Activated CD8-positive, alpha-beta memory T cell treated with anti-CD3 and anti-CD28 coated beads for 4 hours (primary cell): Measurements from ENCODE around the gene ALK.

ENCODE experiments used
- DNase-seq, 2 donors: peaks; one replicate each; pipeline ENCODE4 v3.0.0-alpha.2; 2020; ENCODE audit warnings: low read depth in 2 of 2

Gene ALK

DNA sequence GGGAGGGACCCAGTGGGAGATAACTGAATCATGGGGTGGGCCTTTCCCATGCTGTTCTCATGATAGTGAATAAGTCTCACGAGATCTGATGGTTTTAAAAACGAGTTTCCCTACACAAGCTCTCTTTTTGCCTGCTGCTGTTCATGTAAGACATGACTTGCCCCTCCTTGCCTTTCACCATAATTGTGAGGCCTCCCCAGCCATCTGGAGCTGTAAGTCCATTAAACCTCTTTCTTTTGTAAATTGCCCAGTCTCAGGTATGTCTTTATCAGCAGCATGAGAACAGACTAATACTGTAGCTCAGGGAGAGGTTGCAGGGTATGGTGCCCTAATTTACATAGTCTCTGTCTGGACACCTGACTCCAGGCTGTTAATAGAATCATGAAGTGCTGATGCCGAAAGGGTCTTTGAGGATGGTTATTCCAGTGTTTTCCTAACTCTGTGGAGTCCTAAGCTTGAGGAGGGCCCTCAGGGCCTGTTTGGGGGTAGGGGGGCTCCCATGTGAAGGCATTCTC, 343.2 kb downstream of the ALK start:
- no peak for DNase-seq

DNA sequence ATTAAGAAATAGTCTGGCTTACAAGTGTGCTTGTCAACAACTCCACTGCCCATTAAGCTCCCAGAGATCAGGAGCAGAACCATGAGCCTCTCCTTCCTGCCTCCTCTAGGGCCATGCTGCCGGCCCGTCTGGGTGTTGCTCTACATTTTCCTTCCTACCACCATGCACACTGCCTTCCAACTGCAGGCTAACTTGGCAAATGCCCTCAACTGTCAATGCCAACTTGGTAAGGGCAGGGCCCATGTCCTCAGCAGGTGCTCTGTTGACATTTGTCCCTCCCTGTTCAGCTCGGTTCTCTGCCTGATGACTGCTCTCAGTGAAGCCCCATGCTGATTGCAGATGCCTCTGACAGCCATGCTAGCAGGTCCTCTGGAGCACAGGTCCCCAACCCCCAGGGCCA, 345.2 kb downstream of the ALK start:
- no peak for DNase-seq

DNA sequence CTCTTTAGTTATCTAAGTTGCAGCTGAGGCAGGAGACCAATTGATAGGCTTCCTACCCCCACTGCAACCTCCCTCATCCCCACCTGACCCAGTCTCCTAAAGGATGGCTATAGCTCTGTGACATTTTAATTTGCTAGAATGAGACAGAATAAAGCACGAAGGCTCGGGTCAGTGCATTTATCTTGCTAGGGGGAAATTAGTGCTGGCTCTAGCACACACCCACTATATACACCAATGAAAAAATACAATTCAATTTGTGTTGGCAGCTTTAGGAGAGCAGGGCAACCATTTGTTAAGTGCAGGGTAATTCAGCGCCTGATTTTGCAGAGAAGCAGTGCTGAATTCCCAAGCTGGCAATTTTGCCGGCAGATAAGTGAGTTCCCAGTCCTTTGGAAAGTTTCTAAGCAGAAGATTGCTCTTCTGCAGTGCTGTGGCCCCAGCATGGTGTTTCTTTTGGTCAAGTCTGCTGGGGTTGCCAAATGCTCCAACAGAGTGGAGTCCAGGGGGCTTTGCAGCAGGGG, 346.0 kb downstream of the ALK start:
- no peak for DNase-seq

DNA sequence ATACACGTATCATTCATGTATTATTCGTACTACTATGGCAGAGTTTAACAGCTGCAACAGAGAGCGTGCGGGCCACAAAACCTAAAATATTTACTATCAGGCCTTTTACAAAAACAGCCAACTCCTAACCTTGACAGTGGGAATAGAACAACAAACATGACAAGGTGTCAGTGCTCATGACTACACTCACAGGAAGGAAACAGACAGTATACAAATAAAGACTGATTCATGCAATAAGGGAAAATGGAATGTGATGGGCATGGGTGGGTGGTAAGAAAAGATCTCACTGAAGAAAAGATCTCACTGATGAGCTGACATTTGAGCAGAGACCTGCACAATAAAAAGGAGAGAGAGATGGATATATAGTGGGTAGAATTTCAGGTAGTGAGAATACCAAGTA, 347.8 kb downstream of the ALK start:
- DNase-seq = no peak

DNA sequence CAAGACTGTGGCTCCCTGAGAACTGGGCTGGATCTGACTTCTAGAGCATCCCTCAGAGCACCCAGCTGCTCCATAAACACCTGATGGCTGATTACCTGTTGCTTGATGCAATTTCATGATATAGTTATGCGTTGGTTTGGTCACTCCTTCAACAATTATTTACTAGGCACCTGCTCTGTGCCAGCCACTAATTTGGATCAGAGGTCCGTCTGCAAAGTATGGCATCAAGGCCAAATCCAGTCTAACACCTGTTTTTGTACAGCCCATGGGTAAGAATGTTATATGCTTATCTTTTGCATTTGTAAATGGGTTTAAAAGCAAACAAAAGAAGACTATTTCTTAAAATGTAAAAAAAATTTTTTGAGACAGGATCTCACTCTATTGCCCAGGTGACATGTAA, 348.2 kb downstream of the ALK start:
- DNase-seq = no peak

DNA sequence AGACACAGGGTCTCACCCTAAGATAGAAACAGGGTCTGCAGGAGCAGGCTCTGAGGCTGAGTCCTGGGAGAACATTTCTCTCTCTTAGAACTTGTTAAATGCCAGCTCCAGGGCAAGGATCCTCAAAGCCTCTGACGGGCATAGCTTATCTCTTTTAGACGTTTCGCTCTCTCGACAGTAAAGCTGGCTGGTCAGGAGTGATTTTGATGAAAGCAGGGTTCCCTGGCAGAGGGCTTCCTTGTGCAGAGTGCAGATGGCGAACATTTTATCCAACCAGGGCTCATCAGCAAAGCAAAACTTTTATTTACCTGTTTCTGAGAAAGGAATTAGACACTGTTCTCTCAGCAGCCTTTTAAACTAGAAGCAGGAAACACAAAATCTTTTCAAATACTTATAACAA, 350.8 kb downstream of the ALK start:
- DNase-seq = no peak

DNA sequence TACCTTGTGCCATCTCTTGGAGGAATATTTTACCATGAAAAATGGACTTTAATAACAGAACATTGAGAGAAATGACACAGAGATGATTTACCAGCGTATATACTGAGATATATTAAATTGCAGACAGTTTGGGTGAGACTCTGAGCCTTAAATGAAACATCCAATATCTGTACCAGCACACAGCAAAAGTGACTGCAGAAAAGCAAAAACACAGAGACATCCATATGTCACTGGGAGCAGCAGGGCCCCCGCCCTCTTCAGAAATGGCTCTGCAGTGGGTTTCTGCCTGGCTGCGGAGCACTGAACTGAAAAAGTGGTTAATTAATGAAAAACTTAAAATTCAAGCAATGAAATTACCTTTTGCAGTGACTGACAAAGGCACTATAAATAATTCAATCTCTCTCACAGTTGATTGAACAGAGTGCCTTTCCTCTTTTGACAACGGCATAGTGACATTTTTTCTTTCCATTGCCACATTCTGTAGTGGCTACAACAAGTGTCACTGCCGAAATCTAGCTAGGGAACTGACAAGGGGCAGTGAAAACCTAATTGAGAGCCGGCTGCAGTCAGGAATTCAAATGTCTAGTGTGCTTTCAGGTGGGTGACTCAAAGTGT, 353.4 kb downstream of the ALK start:
- DNase-seq = no peak

DNA sequence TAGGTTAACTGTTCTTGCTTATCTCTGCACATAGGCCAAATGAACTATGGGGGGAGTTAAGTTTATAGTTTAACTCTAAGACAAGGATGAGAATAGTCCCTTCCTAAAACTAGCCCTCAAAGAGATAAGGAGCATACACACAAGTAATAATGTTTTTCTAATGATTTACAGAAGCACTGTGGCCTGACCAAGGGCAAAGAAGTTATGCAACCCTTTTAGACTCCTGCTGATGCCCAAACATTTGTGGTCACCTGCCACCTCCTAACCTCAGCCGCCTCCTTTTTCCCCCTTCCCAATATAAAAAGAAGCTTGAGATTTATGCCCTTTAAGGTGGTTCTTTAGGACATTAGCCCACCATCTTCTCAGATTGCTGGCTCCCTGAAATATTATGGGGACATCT, 357.7 kb downstream of the ALK start:
- no peak for DNase-seq

DNA sequence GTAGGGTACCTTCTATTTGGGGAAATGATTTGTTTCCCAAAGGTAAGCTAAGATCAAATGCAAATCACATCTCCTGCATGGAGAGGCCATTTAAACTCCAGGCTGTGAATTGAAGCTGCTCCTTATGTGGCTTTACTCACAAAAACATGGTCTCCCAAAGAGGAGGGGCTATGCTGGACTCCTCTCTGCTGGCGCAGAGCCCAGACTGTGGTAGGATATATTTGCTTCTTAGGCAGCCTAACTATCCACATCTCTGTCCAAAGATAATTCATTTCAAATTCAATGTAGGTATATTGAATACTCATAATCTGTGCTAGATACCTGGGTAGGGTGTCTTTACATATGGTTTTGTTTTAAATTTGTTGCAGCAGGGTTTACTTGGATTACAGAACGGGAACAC, 358.5 kb downstream of the ALK start:
- no peak for DNase-seq

DNA sequence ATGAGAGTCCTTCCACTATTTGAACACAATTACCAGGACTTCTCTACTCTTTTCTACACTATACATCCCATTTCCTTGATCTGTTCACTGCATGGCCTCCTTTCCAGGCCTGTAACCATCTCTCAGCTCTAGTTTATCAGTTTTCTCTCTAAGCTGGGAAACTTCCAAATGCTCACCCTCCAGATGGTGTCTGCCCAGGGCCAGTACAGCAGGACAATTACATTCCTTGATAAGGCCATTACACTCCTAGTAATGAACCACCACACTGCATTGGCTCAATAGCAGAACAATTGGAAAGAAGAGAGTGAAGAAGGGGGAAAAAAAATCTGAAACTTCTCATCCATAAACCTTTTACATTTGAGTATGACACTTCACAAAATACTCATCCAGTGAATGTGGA, 359.1 kb downstream of the ALK start:
- no peak for DNase-seq

DNA sequence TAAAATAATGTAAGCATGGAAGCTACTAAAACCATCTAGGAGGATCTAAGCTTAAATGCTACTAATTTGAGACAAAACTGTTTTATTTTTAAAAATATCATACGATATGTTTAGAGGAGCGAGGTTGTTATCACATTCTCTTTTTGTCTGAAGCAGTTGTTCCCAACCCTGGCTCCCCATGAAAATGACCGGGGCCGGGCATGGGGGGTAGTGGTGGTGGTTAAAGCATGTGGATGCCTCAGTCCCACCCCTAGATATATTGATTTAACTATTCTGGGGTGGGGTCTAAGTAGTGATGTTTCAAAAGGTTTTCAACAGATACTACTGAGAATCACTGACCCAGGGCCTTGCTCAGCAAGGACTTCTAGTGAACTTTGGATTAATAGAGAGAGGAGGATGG, 359.8 kb downstream of the ALK start:
- DNase-seq = no peak

DNA sequence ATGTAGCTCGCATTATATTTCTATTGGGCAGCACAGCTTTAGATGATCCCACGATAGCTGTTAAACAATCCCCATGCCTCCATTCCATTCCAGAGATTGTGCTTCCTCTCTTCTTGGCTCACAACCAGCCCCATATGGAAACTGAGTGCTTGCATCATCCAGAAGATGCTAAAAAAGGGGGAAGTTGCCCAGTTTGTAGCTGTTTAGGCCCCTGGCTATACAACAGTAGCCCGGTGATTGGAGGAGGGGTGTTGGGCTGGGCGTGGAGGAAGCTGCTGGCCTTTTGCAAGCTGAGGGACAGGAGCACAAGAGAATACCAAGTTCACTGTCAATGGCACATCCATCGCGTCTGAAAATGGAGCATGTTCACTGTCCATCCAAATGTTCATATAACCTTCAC, 360.2 kb downstream of the ALK start:
- DNase-seq = no peak

DNA sequence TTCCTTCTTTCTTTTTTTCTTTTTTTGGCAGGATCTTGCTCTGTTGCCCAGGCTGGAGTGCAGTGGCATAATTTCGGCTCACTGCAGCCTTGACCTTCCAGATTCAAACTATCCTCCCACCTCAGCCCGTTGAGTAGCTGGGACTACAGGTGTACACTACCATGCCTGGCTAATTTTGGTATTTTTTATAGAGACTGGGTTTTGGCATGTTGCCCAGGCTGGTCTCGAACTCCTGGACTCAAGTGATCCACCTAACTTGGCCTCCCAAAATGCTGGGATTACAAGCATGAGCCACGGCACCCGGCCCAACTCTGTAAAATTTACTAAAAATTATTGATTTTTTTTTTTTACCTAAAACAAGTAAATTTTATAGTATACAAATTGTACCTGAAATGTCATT, 360.8 kb downstream of the ALK start:
- no peak for DNase-seq

DNA sequence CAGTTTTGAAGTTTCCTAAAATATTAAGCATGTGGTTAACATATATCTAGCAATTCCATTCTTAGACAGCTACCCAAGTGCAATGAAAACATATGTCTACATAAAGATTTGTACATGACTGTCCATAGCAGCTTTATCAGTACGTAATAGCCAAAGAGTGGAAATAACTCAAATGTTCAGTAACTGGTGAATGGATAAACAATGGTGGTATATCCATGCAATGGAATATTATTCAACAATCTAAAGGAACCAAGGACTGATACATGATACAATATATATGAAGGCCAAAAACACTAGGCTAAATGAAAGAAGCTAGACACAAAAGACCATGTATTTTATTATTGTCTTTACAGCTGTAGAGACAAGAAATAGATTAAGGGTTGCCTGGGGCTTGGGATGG, 361.4 kb downstream of the ALK start:
- no peak for DNase-seq

DNA sequence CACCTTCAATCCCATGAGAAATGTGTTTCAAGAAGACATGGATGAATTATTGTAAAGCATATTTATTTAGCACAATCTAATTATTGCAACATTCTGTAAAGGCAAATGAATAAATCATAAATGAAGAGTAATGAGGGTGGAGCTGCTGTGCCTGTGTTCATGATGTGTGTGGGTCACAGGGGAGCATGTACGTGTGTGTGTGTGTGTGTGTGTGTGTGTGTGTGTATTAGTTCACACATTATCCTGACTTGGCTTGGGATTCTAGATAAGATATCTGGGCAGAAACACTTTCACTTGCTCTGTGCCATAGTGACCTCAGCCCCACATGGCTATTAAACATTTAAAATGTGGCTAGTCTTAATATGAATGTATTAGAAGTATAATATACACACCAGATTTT, 361.8 kb downstream of the ALK start:
- DNase-seq = no peak

DNA sequence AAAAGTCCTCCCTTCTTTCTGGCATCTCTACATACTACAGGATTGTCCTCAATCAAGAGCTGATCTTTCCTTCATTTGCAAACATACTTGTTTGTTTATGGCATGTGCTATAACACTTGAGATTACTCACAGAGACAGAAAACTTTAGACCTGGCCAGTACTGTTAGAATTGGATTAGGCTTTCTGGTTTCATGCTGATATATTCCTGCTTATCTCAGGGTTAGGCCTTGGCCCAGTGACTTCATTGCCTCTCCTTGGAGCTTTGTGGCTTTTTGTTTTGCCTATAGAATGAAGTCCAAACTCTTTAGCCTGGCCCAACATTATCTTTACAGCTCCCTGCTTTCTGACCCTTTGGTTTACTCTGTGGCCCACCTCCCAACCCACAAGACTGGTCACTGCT, 363.3 kb downstream of the ALK start:
- no peak for DNase-seq

DNA sequence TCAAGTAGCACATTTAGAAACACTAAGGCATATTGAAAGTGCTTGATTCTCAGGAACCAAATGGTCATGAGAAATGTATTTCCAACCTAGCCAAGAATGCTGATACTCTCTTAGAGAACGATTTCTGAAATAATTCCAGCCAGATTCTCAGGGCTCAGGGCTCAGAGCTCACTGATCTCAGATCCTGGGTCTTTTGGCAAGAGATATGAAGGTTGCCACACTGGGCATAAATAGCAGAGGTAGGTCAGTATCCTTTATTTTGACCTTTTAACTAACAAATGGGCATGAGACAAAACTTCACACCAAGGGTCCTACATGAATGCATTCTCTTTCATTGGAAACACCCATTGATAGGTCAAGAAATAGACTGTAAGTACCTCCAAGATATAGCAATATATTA, 364.1 kb downstream of the ALK start:
- no peak for DNase-seq

DNA sequence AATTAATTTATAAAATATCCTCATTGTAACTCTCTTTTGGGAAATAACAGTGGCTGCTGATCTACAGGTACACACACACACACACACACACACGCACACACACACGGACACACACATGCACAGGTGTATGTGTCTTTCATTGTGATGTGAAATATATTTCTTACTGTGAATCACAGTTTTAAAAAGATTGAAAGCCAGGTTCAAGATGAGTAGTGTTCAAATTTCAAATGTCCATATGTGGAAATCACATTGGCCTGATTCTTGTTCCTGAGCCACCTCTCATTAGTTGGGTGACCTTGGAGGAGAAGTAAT, 372.4 kb downstream of the ALK start:
- no peak for DNase-seq

DNA sequence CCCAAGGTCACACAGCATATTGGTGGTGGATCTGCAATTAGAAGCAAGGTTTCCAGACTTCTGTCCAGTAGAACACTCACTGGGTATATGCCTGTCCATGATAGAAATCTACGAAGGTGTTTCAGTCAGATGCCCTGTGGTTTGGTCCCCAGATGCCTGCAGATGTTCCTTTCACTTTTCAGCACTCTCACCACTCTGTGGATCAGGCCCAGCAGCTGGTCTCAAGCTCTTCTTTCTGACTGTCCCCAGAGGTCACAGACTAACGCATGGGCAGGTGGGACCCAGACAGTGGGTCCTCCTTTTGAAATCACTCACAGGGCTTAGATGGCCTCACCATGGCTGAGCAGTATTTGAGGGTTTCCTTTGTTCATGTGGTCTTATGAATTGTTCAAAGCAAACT, 376.5 kb downstream of the ALK start:
- no peak for DNase-seq

DNA sequence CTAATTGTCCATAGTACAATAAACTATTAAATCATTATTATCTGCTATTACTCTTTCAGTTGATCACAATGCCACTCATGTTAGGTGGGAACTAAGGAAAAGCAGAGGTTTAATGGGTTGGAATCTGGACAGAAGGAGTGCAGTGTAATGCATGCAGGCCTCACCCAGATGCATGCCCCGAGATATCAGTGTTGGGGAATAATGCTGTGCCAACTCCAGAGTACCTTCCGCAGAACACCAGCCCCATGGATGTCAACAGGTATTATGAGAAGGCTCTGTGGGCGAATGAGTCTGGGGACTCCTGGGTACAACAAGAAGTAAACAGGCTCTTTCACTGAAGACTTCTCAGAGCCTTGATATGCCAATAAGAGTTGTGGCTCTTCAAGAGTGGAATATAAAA, 377.4 kb downstream of the ALK start:
- no peak for DNase-seq

DNA sequence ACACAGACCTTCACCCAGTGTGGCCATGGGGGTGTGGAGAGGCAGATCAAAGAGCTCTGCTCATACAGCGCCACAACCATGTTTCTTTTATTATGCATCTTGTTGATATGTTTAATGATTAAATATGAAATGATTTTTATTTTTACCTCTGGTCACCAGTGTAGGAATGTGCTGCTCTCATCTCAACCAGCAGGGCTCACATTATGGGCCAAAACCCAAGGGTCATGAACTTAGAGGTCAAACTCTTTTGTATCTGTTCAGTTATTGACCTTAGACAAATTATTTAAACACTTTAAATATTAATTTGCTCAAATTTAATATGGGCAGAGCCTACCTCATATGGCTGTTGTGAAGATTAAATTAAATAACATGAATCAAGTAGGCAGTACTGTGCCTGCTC, 386.2 kb downstream of the ALK start:
- no peak for DNase-seq

DNA sequence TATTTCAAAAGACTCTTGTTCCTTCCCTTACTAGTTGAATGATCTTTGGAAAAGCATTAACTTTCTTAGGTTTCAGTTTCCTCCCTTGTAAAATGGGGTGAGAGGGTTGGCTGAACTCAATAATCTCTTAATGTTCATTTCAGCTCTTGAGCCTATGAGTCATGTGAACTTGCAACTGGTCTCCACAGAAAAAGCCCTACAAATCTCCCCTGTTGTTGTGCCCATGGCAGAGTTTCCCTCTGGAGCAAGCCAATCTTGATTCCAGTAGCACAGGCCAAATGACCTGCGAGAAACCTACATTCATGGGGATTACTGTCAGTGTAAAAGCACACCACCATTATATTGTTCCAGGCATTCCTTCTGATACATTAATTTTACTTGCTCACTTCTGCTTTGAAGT, 388.9 kb downstream of the ALK start:
- no peak for DNase-seq

DNA sequence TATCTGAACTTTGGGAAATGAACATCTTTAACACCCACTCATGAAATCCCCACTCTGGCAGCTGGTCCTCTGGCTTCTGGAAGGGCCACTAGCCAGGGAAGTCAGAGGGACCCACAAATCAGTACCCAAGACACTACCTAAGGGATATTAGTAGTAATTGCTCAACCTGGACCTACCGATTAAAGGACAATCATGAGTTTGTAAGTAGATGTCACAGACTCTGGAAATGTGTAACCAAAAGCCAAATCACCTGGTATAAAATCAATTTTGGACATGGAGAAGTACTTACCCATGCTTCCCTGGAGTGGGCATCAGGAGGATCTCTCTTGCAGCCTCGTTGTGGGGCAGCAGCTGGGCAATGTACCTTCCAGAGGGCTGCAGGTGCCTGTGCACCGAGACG, 389.8 kb downstream of the ALK start:
- DNase-seq = no peak

DNA sequence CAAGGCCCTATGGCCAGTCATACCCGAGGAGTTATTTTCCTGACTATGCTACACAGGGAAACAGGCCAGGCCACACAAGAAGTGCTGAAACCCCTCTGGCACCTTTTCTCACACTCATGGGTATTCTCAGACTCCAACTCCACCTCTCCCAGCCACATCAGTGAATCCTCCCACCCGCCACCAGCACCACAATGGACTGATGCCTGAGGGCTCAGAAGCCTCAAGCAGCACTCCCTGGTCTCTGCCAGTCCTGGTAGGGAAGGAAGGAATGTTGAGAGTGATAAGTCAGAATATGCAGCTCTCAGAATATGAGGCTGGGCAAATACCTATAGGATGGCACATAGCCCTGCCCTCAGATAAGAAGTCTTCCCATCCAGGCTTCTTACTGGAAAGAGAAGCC, 391.1 kb downstream of the ALK start:
- no peak for DNase-seq
